GM13977 (cell line): Measurements from ENCODE around the gene SLC10A2.

Experiments used
- DNase-seq: peaks from one replicate; pipeline ENCODE4 v3.0.0; 2012; ENCODE audit warnings: low spot score
- CTCF ChIP-seq: IDR thresholded peaks from 2 replicates; pipeline ENCODE4 v1.5.1; 2012; ENCODE audit warnings: mild to moderate bottlenecking, control low read depth; ENCODE audit not compliant: insufficient read depth; ENCODE audit errors: extremely low read depth, missing control alignments
- in situ Hi-C: fragments of 300-500 bp; cut with MboI; formaldehyde crosslinking; loops from one replicate; pipeline ENCODE4 v1.12.0; 2022; ENCODE audit warnings: low sequenced_read_pairs, low pct_unique_long_range_greater_than_20kb, mixed read lengths, inconsistent platforms; ENCODE audit not compliant: unreplicated experiment

SLC10A2 gene

GRCh38 chr13:103002279-103002678, 63.9 kb downstream of the SLC10A2 start:
- no peak for DNase-seq
- in situ Hi-C loops: no loop called here
- no peak for TF ChIP-seq CTCF

DNA sequence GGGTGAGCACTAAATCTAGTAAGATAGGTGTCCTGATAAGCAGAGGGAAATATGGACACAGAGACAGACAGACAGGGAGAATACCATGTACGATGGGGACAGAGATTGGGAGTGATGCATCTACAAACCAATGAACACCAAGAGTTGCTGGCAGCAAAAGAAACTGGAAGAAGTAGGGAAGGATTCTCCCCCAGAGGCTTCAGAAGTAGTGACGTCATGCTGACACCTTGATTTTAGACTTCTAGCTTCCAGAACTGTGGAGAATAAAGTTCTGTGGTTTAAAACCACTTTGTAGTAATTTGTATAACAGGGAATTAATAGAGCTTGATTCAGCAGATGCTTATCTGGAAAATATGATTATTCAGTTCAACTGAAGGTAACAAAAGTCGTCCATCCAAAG, 66.1 kb downstream of the SLC10A2 start:
- no peak for DNase-seq
- no peak for TF ChIP-seq CTCF
- in situ Hi-C loops: no loop called here

- no peak for DNase-seq
- TF ChIP-seq CTCF: no peak
- in situ Hi-C loops: no loop called here
These were observed 66.7 kb downstream of the SLC10A2 start for GRCh38 chr13:102999499-102999898.
